A549 treated with CORT108297 at 1 μM for 4 hours (cell line): Measurements from ENCODE around the gene OBSL1. TPM values are rescaled to one million over a fixed set of nuclear protein-coding genes. Genes with fewer than 3 reads are reported as not detected.

ENCODE experiments used
- total RNA-seq: library from RNA; stranded (reverse); fragments of 200-300 nt; extraction: Qiagen RNA extraction; gene quantifications from 5 replicates; pipeline ENCODE4 v1.2.3, GENCODE V29; 2022

The OBSL1 gene
- 20.1 to 26.9 TPM (median 22.8 TPM) in 5 replicates for total RNA-seq

GRCh38 chr2:219571311-219572236 is at the start of gene OBSL1:
Gene OBSL1 (minus strand): TSS chr2:219571539. CDS start chr2:219571232, 307 bp downstream.

GRCh38 chr2:219597552-219598307 is 26.4 kb upstream of the OBSL1 start, which contains the start of gene STK11IP:
Gene STK11IP (plus strand): TSS chr2:219597857. CDS start chr2:219598120, 263 bp downstream.

GRCh38 chr2:219572237-219573001 is 1.1 kb upstream of the OBSL1 start, which contains the start of gene INHA:
Gene INHA (plus strand): TSS chr2:219572310. CDS start chr2:219572375, 65 bp downstream.

GRCh38 chr2:219543596-219544358 is 27.6 kb downstream of the OBSL1 start, which contains the start of the genes CHPF and TMEM198:
Gene CHPF (minus strand): TSS chr2:219543809. CDS start chr2:219543538, 271 bp downstream.
Gene TMEM198 (plus strand): TSS chr2:219544028. CDS start chr2:219544728, 700 bp downstream.

GRCh38 chr2:219514196-219514761 is 57.1 kb downstream of the OBSL1 start, which contains the start of gene ASIC4:
Gene ASIC4 (plus strand): TSS chr2:219514482. CDS start chr2:219514725, 243 bp downstream.

Other genes starting within 250 kb of the OBSL1 start
- gene RESP18, start 238.8 kb downstream of the OBSL1 start, total RNA-seq, result not detected in 5 replicates
- gene DNPEP, start 183.6 kb downstream of the OBSL1 start, total RNA-seq, result 47.8 to 67.2 TPM (median 61.9 TPM) in 5 replicates
- 0.05 to 0.20 TPM (median 0.08 TPM) in 4 of 5 replicates, not detected in the other for gene DES, start 153.2 kb downstream of the OBSL1 start, total RNA-seq
- gene SPEG, start 136.7 kb downstream of the OBSL1 start, total RNA-seq, result 4.3 to 9.5 TPM (median 7.0 TPM) in 5 replicates
- gene GMPPA, start 72.6 kb downstream of the OBSL1 start, total RNA-seq, result 36.1 to 39.1 TPM (median 38.2 TPM) in 5 replicates
- gene ASIC4, start 57.1 kb downstream of the OBSL1 start, total RNA-seq, result 0.05 to 0.07 TPM (median 0.06 TPM) in 4 of 5 replicates, not detected in the other
- gene CHPF, start 27.7 kb downstream of the OBSL1 start, total RNA-seq, result 18.1 to 35.4 TPM (median 31.9 TPM) in 5 replicates
- 0.45 to 1.4 TPM (median 1.1 TPM) in 5 replicates for gene TMEM198, start 27.5 kb downstream of the OBSL1 start, total RNA-seq
- 0.35 to 0.73 TPM (median 0.48 TPM) in 5 replicates for gene INHA, start 771 bp upstream of the OBSL1 start, total RNA-seq
- 14.7 to 20.5 TPM (median 19.9 TPM) in 5 replicates for gene STK11IP, start 26.3 kb upstream of the OBSL1 start, total RNA-seq
- 2.5 to 4.1 TPM (median 3.1 TPM) in 5 replicates for gene SLC4A3, start 56.1 kb upstream of the OBSL1 start, total RNA-seq